ENCODE results near the gene SVBP. TPM values are rescaled to one million over a fixed set of nuclear protein-coding genes. Genes with fewer than 3 reads are reported as not detected.

The SVBP gene
- total and polyA plus RNA-seq, 2 experiments from 2014 or later = 16.8 to 28.5 TPM

DNA sequence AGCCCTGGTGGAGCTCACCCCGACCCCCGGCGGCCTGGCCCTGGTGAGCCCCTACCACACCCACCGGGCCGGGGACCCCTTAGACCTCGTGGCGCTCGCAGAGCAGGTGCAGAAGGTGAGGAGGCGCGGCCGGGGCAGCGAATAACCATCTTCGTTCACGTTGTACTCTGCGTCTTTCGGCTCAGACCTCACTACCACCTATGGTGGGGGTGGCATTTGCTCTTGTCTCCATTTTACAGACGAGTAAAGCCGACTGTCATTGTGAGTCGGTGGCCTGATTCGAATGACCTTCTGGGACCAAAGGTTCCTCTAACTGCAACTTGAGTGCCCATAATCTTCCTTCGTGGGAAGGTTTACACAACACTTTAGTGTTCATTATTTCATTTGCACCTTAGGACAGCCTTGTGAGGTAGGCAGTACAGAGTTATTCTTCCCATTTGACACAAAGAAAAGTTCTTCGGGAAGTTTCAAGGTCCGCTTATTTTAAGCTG, 49.6 kb downstream of the SVBP start:
- Histone ChIP-seq H2AFZ (peak overlapping the region; percentile 85), H3K4me2 (ENCODE audit: unreplicated experiment) (peak overlapping the region; percentile 84), H3K36me3 (ENCODE audit: low read depth) (no peaks in the 10 kb centered on the region), H4K20me1 (ENCODE audit: insufficient read depth) (no peaks in the 10 kb centered on the region), H3K4me1 (ENCODE audit: insufficient read depth) (peaks cover 21% of the 10 kb centered on the region), H3K4me3 (peak overlapping the region; percentile 88), H3K9ac (peak overlapping the region; percentile 90), H3K27me3 (replicated peaks; ENCODE audit: insufficient read depth) (no peaks in the 10 kb centered on the region), H3K9me2 (ENCODE audit: insufficient read depth) (no peaks in the 10 kb centered on the region), H3K27ac (peak overlapping the region; percentile 37), H3K9me3 (ENCODE audit: low read depth) (no peaks in the 10 kb centered on the region), H3K79me2 (ENCODE audit: insufficient read depth) (peaks cover 96% of the 10 kb centered on the region), H3F3A (ENCODE audit: insufficient read depth) (peaks cover 18% of the 10 kb centered on the region)
- DNase-seq = no peak
- in situ Hi-C loops (cut with MboI) = no loop called here
- TF ChIP-seq EZH2phosphoT487 (IDR thresholded peaks at IDR 0.05; ENCODE audit: insufficient read depth, low read depth) (no peak), EZH2 (IDR thresholded peaks at IDR 0.05; ENCODE audit: insufficient read depth, poor library complexity, severe bottlenecking) (no peak)
- whole genome bisulfite sequencing, 2 experiments (ENCODE audit: low coverage in 1 of 2, low lambda C conversion rate in 2 of 2, missing lambda C conversion rate in 2 of 2) = 6 to 8% methylated on average over 18 to 23 of the region's 23 CpGs

- H3K4me1 ChIP-seq (ENCODE audit: insufficient read depth) = peaks cover 21% of the 10 kb centered on the region
- peaks cover 18% of the 10 kb centered on the region for H3F3A ChIP-seq (ENCODE audit: insufficient read depth)
- H3K4me3 ChIP-seq = peak within 1 kb of the TSS; percentile 88
- no peaks in the 10 kb centered on the region for H3K27me3 ChIP-seq (replicated peaks; ENCODE audit: insufficient read depth)
- H3K9me2 ChIP-seq (ENCODE audit: insufficient read depth) = no peaks in the 10 kb centered on the region
- peak within 1 kb of the TSS; percentile 80 for H3K27ac ChIP-seq
- peaks cover 96% of the 10 kb centered on the region for H3K79me2 ChIP-seq (ENCODE audit: insufficient read depth)
- peak; percentile 100 for DNase-seq
- in situ Hi-C loops (cut with MboI) = no loop called here
- TF ChIP-seq EZH2phosphoT487 (IDR thresholded peaks at IDR 0.05; ENCODE audit: insufficient read depth, low read depth) = no peak
- no peak for TF ChIP-seq EZH2 (IDR thresholded peaks at IDR 0.05; ENCODE audit: insufficient read depth, poor library complexity, severe bottlenecking)
- H3K4me2 ChIP-seq (ENCODE audit: unreplicated experiment) = peak within 1 kb of the TSS; percentile 91
- WGBS, 2 experiments (ENCODE audit: low coverage in 1 of 2, low lambda C conversion rate in 2 of 2, missing lambda C conversion rate in 2 of 2) = 1 to 2% methylated on average over 59 to 60 of the region's 82 CpGs
- peak within 1 kb of the TSS; percentile 90 for H3K9ac ChIP-seq
- no peaks in the 10 kb centered on the region for H4K20me1 ChIP-seq (ENCODE audit: insufficient read depth)
- no peaks in the 10 kb centered on the region; the same call in 1 of the 2 replicates for H3K36me3 ChIP-seq (ENCODE audit: low read depth)
- peak within 1 kb of the TSS; percentile 85 for H2AFZ ChIP-seq
- H3K9me3 ChIP-seq (ENCODE audit: low read depth) = no peaks in the 10 kb centered on the region
Measured at GRCh38 chr1:42766741-42767509, 50.3 kb downstream of the SVBP start, which contains the start of the genes C1orf50 and P3H1. Gene C1orf50 (plus strand): TSS chr1:42767249. CDS start chr1:42767312, 63 bp downstream. Gene P3H1 (minus strand): TSS chr1:42767028. CDS start chr1:42766971, 57 bp downstream.

GRCh38 chr1:42765832-42766740, 51.1 kb downstream of the SVBP start:
- Histone ChIP-seq H3K79me2 (ENCODE audit: insufficient read depth) (peaks cover 96% of the 10 kb centered on the region), H3K9ac (peak overlapping the region; percentile 90), H3K9me3 (ENCODE audit: low read depth) (no peaks in the 10 kb centered on the region), H3K4me1 (ENCODE audit: insufficient read depth) (peaks cover 21% of the 10 kb centered on the region), H3K4me3 (peak overlapping the region; percentile 88), H3K4me2 (ENCODE audit: unreplicated experiment) (peak overlapping the region; percentile 91), H3K27me3 (replicated peaks; ENCODE audit: insufficient read depth) (no peaks in the 10 kb centered on the region), H2AFZ (peak overlapping the region; percentile 71), H3K9me2 (ENCODE audit: insufficient read depth) (no peaks in the 10 kb centered on the region), H3K27ac (peak overlapping the region; percentile 80), H3F3A (ENCODE audit: insufficient read depth) (peaks cover 18% of the 10 kb centered on the region), H4K20me1 (ENCODE audit: insufficient read depth) (no peaks in the 10 kb centered on the region; the same call in 1 of the 2 replicates), H3K36me3 (ENCODE audit: low read depth) (peaks cover 5% of the 10 kb centered on the region)
- in situ Hi-C loops (cut with MboI) = no loop called here
- WGBS, 2 experiments (ENCODE audit: low coverage in 1 of 2, low lambda C conversion rate in 2 of 2, missing lambda C conversion rate in 2 of 2) = 1% methylated on average over 22 to 42 of the region's 44 CpGs
- TF ChIP-seq EZH2phosphoT487 (IDR thresholded peaks at IDR 0.05; ENCODE audit: insufficient read depth, low read depth) (no peak), EZH2 (IDR thresholded peaks at IDR 0.05; ENCODE audit: insufficient read depth, poor library complexity, severe bottlenecking) (no peak)
- peak; percentile 86 for DNase-seq

DNA sequence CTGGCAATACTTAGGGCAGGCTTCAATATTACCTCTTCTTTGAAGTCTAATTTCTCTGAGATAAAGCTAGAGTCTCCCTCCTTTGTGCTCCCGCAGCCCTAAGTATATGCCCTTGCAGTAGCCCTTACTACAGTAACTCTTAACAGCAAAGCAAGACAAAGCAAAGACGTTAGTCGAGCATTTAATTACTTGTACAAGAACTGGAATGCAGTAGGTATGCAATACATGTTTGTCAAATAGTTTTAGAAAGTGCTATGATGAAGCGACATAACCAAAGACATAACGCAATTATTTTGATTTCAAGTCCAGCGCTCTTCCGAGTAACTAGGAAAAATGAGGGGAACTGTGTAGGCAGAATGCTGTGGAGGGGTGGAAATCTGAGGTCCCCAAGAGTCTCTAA, 51.9 kb downstream of the SVBP start:
- H4K20me1 ChIP-seq (ENCODE audit: insufficient read depth) = no peaks in the 10 kb centered on the region; the same call in 1 of the 2 replicates
- WGBS, 2 experiments (ENCODE audit: low coverage in 1 of 2, low lambda C conversion rate in 2 of 2, missing lambda C conversion rate in 2 of 2) = 2% methylated on average over 7 of the region's 7 CpGs
- peak overlapping the region; percentile 80 for H3K27ac ChIP-seq
- peak overlapping the region; percentile 91 for H3K4me2 ChIP-seq (ENCODE audit: unreplicated experiment)
- TF ChIP-seq EZH2phosphoT487 (IDR thresholded peaks at IDR 0.05; ENCODE audit: insufficient read depth, low read depth) (no peak), EZH2 (IDR thresholded peaks at IDR 0.05; ENCODE audit: insufficient read depth, poor library complexity, severe bottlenecking) (no peak)
- peaks cover 5% of the 10 kb centered on the region for H3K36me3 ChIP-seq (ENCODE audit: low read depth)
- peaks cover 18% of the 10 kb centered on the region for H3F3A ChIP-seq (ENCODE audit: insufficient read depth)
- no peaks in the 10 kb centered on the region for H3K27me3 ChIP-seq (replicated peaks; ENCODE audit: insufficient read depth)
- H3K9me3 ChIP-seq (ENCODE audit: low read depth) = no peaks in the 10 kb centered on the region
- peak overlapping the region; percentile 90 for H3K9ac ChIP-seq
- peaks cover 96% of the 10 kb centered on the region for H3K79me2 ChIP-seq (ENCODE audit: insufficient read depth)
- H3K4me3 ChIP-seq = peak overlapping the region; percentile 88
- peaks cover 21% of the 10 kb centered on the region for H3K4me1 ChIP-seq (ENCODE audit: insufficient read depth)
- H2AFZ ChIP-seq = peak overlapping the region; percentile 71
- no peaks in the 10 kb centered on the region for H3K9me2 ChIP-seq (ENCODE audit: insufficient read depth)
- DNase-seq = peak; percentile 41
- in situ Hi-C loops (cut with MboI) = no loop called here
